GM12873 (cell line): ENCODE measurements around the gene KPNA1.

Experiments
- TF ChIP-seq, protein P1 (sequence below): IDR thresholded peaks from 2 replicates; pipeline ENCODE4 v1.5.1; 2012; ENCODE audit warnings: low read depth, mild to moderate bottlenecking, moderate library complexity, low read length, control low read depth; ENCODE audit not compliant: insufficient read depth; ENCODE audit errors: missing control alignments

Gene KPNA1

DNA sequence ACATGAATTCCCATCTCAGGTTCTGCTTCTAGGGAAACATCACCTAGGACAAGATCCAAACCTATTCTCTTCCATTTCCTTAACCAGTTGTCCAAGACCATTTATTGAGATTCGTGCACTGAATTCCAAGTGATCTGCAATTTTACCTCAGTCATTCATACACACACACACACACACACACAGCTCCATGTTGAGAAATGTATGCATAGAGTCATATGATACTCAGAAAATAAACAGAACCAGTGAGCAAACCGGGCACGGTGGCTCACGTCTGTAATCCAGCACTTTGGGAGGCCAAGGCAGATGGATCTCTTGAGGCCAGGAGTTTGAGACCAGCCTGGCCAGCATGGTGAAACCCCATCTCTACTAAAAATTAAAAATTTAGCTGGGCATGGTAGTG is 6.1 kb upstream of the KPNA1 start:
- TF ChIP-seq, protein P1, sequence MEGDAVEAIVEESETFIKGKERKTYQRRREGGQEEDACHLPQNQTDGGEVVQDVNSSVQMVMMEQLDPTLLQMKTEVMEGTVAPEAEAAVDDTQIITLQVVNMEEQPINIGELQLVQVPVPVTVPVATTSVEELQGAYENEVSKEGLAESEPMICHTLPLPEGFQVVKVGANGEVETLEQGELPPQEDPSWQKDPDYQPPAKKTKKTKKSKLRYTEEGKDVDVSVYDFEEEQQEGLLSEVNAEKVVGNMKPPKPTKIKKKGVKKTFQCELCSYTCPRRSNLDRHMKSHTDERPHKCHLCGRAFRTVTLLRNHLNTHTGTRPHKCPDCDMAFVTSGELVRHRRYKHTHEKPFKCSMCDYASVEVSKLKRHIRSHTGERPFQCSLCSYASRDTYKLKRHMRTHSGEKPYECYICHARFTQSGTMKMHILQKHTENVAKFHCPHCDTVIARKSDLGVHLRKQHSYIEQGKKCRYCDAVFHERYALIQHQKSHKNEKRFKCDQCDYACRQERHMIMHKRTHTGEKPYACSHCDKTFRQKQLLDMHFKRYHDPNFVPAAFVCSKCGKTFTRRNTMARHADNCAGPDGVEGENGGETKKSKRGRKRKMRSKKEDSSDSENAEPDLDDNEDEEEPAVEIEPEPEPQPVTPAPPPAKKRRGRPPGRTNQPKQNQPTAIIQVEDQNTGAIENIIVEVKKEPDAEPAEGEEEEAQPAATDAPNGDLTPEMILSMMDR = no peak

DNA sequence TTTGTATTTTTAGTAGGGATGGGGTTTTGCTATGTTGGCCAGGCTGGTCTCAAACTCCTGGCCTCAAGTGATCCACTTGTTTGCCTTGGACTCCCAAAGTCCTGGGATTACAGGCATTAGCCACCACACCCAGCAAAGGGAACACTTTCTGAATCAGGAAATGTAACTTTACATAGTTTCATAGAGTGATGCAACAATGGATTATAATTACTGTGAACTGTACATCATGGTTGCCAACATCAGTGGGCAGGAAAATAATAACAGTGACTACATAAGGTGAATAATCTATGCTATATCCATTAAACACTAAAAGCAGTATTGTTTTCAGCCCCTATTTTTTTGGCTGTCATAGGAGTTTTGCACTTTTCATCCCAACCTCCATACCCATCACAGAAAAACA is 5.0 kb upstream of the KPNA1 start:
- TF ChIP-seq, protein P1 = no peak

DNA sequence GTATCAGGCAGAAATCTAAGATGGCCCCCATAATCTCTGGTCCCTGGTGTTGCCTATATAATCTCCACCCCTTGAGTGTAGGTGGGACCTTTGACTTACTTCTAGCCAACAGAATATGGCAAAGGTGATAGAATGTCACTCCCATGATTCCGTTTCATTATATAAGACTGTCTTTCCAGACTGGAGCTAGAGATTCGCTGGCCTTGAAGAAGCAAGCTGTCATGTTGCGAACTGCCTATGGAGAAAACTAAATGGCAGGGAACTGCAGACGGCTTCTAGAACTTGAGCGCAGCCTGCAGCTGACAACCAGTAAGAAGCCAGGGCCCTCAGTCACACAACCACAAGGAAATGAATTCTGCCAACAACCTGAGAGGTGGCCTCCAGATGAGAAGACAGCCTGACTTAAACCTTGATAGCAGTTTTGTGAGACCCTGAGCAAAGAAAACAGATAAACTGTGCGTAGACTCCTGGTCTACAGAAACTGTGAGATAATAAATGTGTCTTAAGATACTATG is 2.2 kb upstream of the KPNA1 start:
- TF ChIP-seq, protein P1 = no peak

DNA sequence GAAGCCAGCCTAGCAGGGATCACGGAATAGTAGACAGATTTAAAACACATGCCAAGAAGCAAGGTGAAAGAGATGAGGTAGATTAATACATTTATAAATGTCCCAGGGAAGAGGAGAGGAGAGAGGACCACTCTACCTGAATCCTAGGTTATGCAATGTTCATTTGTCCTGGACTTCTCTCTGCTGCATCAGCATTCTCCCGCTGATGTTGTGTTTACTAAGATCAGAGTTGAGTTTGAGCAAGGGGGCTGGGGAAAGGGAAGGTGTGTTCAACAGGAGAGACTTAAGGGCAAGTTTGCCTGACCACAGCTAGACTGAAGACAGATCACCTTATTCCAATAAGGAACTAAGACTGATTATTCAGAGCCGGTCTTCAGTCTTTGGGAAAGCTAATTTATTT is 1.1 kb upstream of the KPNA1 start:
- TF ChIP-seq, protein P1 = no peak

DNA sequence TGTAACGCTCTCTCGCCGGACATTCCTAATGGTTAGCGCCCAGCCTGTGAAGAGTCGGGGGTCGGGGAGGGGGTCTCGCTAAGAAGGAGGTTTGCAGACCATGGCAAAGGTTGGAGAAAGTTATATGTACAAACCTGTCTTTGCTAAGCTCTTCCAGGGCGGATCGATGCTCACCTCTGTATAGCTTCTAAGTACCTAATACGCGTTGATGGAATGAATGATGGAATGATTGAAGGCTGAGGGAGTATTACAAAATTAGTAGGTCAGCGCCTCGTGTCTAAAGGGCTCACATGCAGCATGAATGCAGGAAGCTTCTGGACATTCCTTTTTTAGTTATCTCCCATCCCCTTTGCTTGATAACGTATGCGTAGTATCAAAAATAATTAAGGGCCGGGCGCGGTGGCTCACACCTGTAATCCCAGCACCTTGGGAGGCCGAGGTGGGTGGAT is 305 bp upstream of the KPNA1 start:
- TF ChIP-seq, protein P1 = no peak

DNA sequence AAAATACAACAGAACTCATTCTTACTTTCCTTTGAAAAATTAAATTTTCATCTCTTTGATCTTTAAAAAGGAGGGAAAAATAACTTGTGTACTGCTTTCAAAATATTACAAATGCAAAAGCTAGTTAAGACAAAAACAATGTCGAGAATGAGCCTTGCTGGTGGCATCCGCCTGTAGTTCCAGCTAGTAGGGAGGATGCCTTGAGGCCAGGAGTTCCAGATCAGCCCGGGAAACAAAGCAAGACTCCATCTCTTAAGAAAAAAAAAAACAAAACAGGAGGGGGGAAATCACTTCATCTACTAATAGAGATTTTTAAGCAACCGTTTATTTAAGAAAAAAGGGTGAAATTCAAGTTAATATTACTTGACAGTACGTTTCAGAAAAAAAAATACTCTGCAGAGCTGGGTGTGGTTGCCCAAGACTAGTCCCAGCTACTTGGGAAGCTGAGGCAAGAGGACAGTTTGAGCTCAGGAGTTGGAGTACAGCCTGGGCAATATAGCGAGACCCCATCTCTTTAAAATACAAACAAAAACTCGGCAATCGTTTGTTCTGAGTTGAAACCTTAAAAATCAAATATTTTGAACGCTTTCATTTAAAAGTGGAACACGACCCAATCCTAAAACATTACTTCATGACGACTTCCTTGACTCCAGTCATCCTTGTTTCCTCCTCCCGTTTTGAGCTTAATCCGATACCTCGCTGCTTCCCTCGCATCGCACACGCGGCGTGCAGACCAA is 1.2 kb downstream of the KPNA1 start:
- TF ChIP-seq, protein P1 = no peak

DNA sequence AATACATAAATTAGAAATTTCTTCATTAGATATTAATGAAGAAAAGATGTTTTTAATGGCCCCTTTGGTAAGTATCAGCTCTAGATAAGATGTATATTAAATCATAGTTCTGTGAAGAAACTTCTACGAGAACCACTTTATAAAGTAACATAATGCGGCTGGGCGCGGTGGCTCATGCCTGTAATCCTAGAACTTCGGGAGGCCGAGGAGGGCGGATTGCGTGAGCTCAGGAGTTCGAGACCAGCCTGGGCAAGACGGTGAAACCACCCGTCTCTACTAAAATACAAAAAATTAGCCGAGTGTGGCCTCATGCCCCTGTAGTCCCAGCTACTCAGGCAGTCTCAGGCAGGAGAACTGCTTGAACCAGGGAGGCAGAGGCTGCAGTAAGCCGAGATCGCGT is 2.5 kb downstream of the KPNA1 start:
- TF ChIP-seq, protein P1 = no peak
